Measurements from ENCODE around the gene IGF1. TPM values are rescaled to one million over a fixed set of nuclear protein-coding genes. Genes with fewer than 3 reads are reported as not detected.

The IGF1 gene
- total and polyA plus RNA-seq, 11 donors, result 1.9 to 30.3 (median 13.3) TPM

- no peaks in the 10 kb centered on the region for H3K27me3 ChIP-seq
- no peak for DNase-seq
- H3K27ac ChIP-seq, result no peak overlapping the region
Observed at GRCh38 chr12:102407776-102408486, 72.4 kb downstream of the IGF1 start.

GRCh38 chr12:102406033-102406584 lies 74.3 kb downstream of the IGF1 start:
- intact Hi-C loops (cut with DNase I), result no loop called here
- Histone ChIP-seq H3K27me3 (no peaks in the 10 kb centered on the region), H3K27ac (no peak overlapping the region), H3K36me3 (peaks cover 0 to 13% (median 0%) of the 10 kb centered on the region in 9 donors), H3K9me3 (no peaks in the 10 kb centered on the region), H3K4me3 (no peak overlapping the region), H3K4me1 (peaks cover 0 to 8% (median 0%) of the 10 kb centered on the region in 12 donors)
- whole genome bisulfite sequencing, 4 donors, result 29 to 35% (median 32%) methylated on average over 7 of the region's 7 CpGs
- TF ChIP-seq CTCF (IDR thresholded peaks at IDR 0.05) (no peak), POLR2A (IDR thresholded peaks at IDR 0.05) (no peak)
- DNase-seq (peak in 4 of 5 donors; percentile 26 to 64 (median 38)), ATAC-seq (peak; percentile 49 to 71 (median 52))

More at GRCh38 chr12:102407776-102408486, 72.4 kb downstream of the IGF1 start:
- TF ChIP-seq POLR2A (IDR thresholded peaks at IDR 0.05), result no peak
- no peak for TF ChIP-seq CTCF (IDR thresholded peaks at IDR 0.05)
- no peak overlapping the region for H3K4me3 ChIP-seq
- ATAC-seq, result no peak
- intact Hi-C loops (cut with DNase I), result no loop called here
- H3K36me3 ChIP-seq, result no peaks in the 10 kb centered on the region
- WGBS, 4 donors, result 72 to 79% (median 77%) methylated on average over 3 of the region's 3 CpGs
- H3K4me1 ChIP-seq, result peaks cover 0 to 8% (median 0%) of the 10 kb centered on the region in 12 donors
- H3K9me3 ChIP-seq, result no peaks in the 10 kb centered on the region

GRCh38 chr12:102401087-102401486 lies 79.3 kb downstream of the IGF1 start:
- ATAC-seq, result no peak
- H3K4me3 ChIP-seq, result no peak overlapping the region
- no peak overlapping the region for H3K27ac ChIP-seq
- DNase-seq, result no peak
- peaks cover 0 to 18% (median 0%) of the 10 kb centered on the region in 9 donors for H3K36me3 ChIP-seq
- TF ChIP-seq POLR2A (IDR thresholded peaks at IDR 0.05) (no peak), CTCF (IDR thresholded peaks at IDR 0.05) (no peak)
- no peaks in the 10 kb centered on the region for H3K9me3 ChIP-seq
- 58 to 79% (median 73%) methylated on average over 2 of the region's 2 CpGs for WGBS, 4 donors
- no peaks in the 10 kb centered on the region for H3K27me3 ChIP-seq
- H3K4me1 ChIP-seq, result peaks cover 0 to 2% (median 0%) of the 10 kb centered on the region in 12 donors
- intact Hi-C loops (cut with DNase I), result no loop called here

- H3K4me1 ChIP-seq, result no peaks in the 10 kb centered on the region
- H3K4me3 ChIP-seq, result no peak overlapping the region
- peaks cover 0 to 18% (median 0%) of the 10 kb centered on the region in 9 donors for H3K36me3 ChIP-seq
- WGBS, 4 donors, result 71 to 74% (median 72%) methylated on average over 1 of the region's 1 CpG
- TF ChIP-seq POLR2A (IDR thresholded peaks at IDR 0.05), result no peak
- TF ChIP-seq CTCF (IDR thresholded peaks at IDR 0.05), result no peak
- H3K9me3 ChIP-seq, result no peaks in the 10 kb centered on the region
- DNase-seq (no peak), ATAC-seq (no peak)
- H3K27me3 ChIP-seq, result no peaks in the 10 kb centered on the region
- intact Hi-C loops (cut with DNase I), result no loop called here
- no peak overlapping the region for H3K27ac ChIP-seq
Observed at GRCh38 chr12:102399653-102400052, 80.7 kb downstream of the IGF1 start.
